Measurements from ENCODE around the gene COQ5.
"Not testable (repeated sequence)": the region's sequence is repeated elsewhere in the genome, so short reads cannot be mapped to it uniquely, and the experiment has no call there.

COQ5 gene

GRCh38 chr12:120489018-120489417 is 39.9 kb downstream of the COQ5 start:
- no peak for DNase-seq
- in situ Hi-C loops (cut with HindIII; ENCODE audit: low pct_ligation_motif_present, low pct_unique_long_range_greater_than_20kb, low sequenced_read_pairs) = no loop called here

GRCh38 chr12:120488057-120488640 is 40.8 kb downstream of the COQ5 start:
- DNase-seq = no peak
- in situ Hi-C loops (cut with HindIII; ENCODE audit: low pct_ligation_motif_present, low pct_unique_long_range_greater_than_20kb, low sequenced_read_pairs) = no loop called here

GRCh38 chr12:120487552-120487951 is 41.4 kb downstream of the COQ5 start:
- in situ Hi-C loops (cut with HindIII; ENCODE audit: low pct_ligation_motif_present, low pct_unique_long_range_greater_than_20kb, low sequenced_read_pairs); DNase-seq: not testable (repeated sequence)

- DNase-seq = no peak
- in situ Hi-C loops (cut with HindIII; ENCODE audit: low pct_ligation_motif_present, low pct_unique_long_range_greater_than_20kb, low sequenced_read_pairs) = no loop called here
Observed at GRCh38 chr12:120485961-120486881, 42.7 kb downstream of the COQ5 start.

GRCh38 chr12:120483621-120484020 is 45.3 kb downstream of the COQ5 start:
- in situ Hi-C loops (cut with HindIII; ENCODE audit: low pct_ligation_motif_present, low pct_unique_long_range_greater_than_20kb, low sequenced_read_pairs) = no loop called here
- DNase-seq = no peak

GRCh38 chr12:120481022-120481767 is 47.8 kb downstream of the COQ5 start:
- in situ Hi-C loops (cut with HindIII; ENCODE audit: low pct_ligation_motif_present, low pct_unique_long_range_greater_than_20kb, low sequenced_read_pairs) = no loop called here
- DNase-seq = no peak

- no peak for DNase-seq
- in situ Hi-C loops (cut with HindIII; ENCODE audit: low pct_ligation_motif_present, low pct_unique_long_range_greater_than_20kb, low sequenced_read_pairs) = no loop called here
Observed at GRCh38 chr12:120480211-120480610, 48.7 kb downstream of the COQ5 start.

- DNase-seq = no peak
- in situ Hi-C loops (cut with HindIII; ENCODE audit: low pct_ligation_motif_present, low pct_unique_long_range_greater_than_20kb, low sequenced_read_pairs) = no loop called here
Observed at GRCh38 chr12:120479458-120479857, 49.5 kb downstream of the COQ5 start.

GRCh38 chr12:120475643-120476042 is 53.3 kb downstream of the COQ5 start:
- DNase-seq = no peak
- in situ Hi-C loops (cut with HindIII; ENCODE audit: low pct_ligation_motif_present, low pct_unique_long_range_greater_than_20kb, low sequenced_read_pairs) = no loop called here

- in situ Hi-C loops (cut with HindIII; ENCODE audit: low pct_ligation_motif_present, low pct_unique_long_range_greater_than_20kb, low sequenced_read_pairs) = no loop called here
- peak; percentile 84 for DNase-seq
Observed at GRCh38 chr12:120474616-120474960, 54.4 kb downstream of the COQ5 start.

GRCh38 chr12:120473807-120474615 is 54.9 kb downstream of the COQ5 start:
- DNase-seq = no peak
- in situ Hi-C loops (cut with HindIII; ENCODE audit: low pct_ligation_motif_present, low pct_unique_long_range_greater_than_20kb, low sequenced_read_pairs) = no loop called here

- DNase-seq = no peak
- in situ Hi-C loops (cut with HindIII; ENCODE audit: low pct_ligation_motif_present, low pct_unique_long_range_greater_than_20kb, low sequenced_read_pairs) = no loop called here
Observed at GRCh38 chr12:120472521-120472920, 56.4 kb downstream of the COQ5 start.

- DNase-seq = peak; percentile 38
- in situ Hi-C loops (cut with HindIII; ENCODE audit: low pct_ligation_motif_present, low pct_unique_long_range_greater_than_20kb, low sequenced_read_pairs) = no loop called here
Observed at GRCh38 chr12:120470150-120470784, 58.7 kb downstream of the COQ5 start.

- peak; percentile 99 for DNase-seq
- in situ Hi-C loops (cut with HindIII; ENCODE audit: low pct_ligation_motif_present, low pct_unique_long_range_greater_than_20kb, low sequenced_read_pairs) = no loop called here
Observed at GRCh38 chr12:120469450-120470149, 59.4 kb downstream of the COQ5 start, which contains the start of gene SRSF9. Gene SRSF9, minus strand, starts transcription at chr12:120469748. Its CDS starts 139 bp downstream, at chr12:120469609.

- DNase-seq = no peak
- in situ Hi-C loops (cut with HindIII; ENCODE audit: low pct_ligation_motif_present, low pct_unique_long_range_greater_than_20kb, low sequenced_read_pairs) = no loop called here
Observed at GRCh38 chr12:120468821-120469449, 60.0 kb downstream of the COQ5 start.

- in situ Hi-C loops (cut with HindIII; ENCODE audit: low pct_ligation_motif_present, low pct_unique_long_range_greater_than_20kb, low sequenced_read_pairs) = no loop called here
- DNase-seq = peak; percentile 77
Observed at GRCh38 chr12:120468325-120468820, 60.6 kb downstream of the COQ5 start.

- in situ Hi-C loops (cut with HindIII; ENCODE audit: low pct_ligation_motif_present, low pct_unique_long_range_greater_than_20kb, low sequenced_read_pairs) = no loop called here
- no peak for DNase-seq
Observed at GRCh38 chr12:120467439-120467838, 61.5 kb downstream of the COQ5 start.
